Measurements from ENCODE around the gene PDE5A.

DNA sequence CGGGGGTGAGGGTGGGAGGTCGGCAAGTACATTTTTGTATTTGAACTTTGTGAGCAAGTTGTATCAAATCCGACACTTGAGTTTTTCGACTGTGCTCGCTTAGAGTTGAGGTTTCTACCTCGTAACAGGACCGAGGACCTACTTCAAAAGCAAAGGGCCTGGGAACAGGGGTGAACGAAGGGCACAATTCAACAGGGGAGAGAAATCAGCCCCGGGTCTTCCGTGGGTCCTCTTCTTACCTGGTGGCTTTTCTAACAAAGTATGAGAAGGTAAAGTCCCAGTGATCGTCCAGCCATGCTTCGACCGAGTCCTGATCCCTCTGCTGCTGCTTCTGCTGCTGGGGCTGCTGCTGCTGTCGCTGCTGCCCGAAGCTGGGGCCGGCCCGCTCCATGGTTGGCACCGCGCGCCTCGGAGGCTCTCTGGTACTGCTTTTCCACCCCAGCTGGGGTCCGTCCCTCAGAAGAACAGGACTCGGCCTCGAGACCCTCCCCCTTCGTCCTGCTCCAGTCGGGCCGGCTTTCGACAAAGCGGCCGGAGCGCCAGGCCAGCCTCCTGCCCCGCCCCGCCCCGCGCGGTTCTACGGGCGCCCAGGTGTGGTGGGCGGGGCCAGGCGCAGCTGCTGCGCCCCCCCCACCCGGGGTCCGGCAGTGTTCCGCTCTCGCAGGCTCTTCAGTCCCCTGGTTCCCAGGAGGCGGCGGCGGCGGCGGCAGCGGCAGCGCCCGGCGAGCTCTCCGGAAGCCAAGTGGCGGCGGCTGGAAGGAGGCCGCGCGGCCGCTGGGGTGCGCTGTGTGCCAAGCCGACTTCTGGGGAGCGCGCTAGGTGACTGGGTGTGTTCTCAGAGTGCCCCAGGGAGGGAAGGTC lies at the start of gene PDE5A:
- TF ChIP-seq, protein P1, sequence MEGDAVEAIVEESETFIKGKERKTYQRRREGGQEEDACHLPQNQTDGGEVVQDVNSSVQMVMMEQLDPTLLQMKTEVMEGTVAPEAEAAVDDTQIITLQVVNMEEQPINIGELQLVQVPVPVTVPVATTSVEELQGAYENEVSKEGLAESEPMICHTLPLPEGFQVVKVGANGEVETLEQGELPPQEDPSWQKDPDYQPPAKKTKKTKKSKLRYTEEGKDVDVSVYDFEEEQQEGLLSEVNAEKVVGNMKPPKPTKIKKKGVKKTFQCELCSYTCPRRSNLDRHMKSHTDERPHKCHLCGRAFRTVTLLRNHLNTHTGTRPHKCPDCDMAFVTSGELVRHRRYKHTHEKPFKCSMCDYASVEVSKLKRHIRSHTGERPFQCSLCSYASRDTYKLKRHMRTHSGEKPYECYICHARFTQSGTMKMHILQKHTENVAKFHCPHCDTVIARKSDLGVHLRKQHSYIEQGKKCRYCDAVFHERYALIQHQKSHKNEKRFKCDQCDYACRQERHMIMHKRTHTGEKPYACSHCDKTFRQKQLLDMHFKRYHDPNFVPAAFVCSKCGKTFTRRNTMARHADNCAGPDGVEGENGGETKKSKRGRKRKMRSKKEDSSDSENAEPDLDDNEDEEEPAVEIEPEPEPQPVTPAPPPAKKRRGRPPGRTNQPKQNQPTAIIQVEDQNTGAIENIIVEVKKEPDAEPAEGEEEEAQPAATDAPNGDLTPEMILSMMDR (IDR thresholded peaks at IDR 0.05; ENCODE audit: poor library complexity, severe bottlenecking) = peak; percentile 97
- TF ChIP-seq, protein P2, sequence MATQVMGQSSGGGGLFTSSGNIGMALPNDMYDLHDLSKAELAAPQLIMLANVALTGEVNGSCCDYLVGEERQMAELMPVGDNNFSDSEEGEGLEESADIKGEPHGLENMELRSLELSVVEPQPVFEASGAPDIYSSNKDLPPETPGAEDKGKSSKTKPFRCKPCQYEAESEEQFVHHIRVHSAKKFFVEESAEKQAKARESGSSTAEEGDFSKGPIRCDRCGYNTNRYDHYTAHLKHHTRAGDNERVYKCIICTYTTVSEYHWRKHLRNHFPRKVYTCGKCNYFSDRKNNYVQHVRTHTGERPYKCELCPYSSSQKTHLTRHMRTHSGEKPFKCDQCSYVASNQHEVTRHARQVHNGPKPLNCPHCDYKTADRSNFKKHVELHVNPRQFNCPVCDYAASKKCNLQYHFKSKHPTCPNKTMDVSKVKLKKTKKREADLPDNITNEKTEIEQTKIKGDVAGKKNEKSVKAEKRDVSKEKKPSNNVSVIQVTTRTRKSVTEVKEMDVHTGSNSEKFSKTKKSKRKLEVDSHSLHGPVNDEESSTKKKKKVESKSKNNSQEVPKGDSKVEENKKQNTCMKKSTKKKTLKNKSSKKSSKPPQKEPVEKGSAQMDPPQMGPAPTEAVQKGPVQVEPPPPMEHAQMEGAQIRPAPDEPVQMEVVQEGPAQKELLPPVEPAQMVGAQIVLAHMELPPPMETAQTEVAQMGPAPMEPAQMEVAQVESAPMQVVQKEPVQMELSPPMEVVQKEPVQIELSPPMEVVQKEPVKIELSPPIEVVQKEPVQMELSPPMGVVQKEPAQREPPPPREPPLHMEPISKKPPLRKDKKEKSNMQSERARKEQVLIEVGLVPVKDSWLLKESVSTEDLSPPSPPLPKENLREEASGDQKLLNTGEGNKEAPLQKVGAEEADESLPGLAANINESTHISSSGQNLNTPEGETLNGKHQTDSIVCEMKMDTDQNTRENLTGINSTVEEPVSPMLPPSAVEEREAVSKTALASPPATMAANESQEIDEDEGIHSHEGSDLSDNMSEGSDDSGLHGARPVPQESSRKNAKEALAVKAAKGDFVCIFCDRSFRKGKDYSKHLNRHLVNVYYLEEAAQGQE (IDR thresholded peaks at IDR 0.05; ENCODE audit: borderline replicate concordance) = no peak
- TF ChIP-seq TAF1 (IDR thresholded peaks at IDR 0.05; ENCODE audit: low read depth) (no peak), EZH2 (IDR thresholded peaks at IDR 0.05; ENCODE audit: borderline replicate concordance, insufficient read depth, low read length, poor library complexity, severe bottlenecking) (no peak), SMC3 (conservative IDR thresholded peaks at IDR 0.05; ENCODE audit: poor library complexity) (peak; percentile 94), EP300 (conservative IDR thresholded peaks at IDR 0.05; ENCODE audit: poor library complexity, severe bottlenecking) (no peak)
